Measurements from ENCODE around the gene POGK. TPM values are rescaled to one million over a fixed set of nuclear protein-coding genes. Genes with fewer than 3 reads are reported as not detected.

Gene POGK
- polyA plus RNA-seq, 1 donor (not counting 4 experiments of a cell fraction or from before 2014, with no cell fraction given) = 14.7 TPM

DNA sequence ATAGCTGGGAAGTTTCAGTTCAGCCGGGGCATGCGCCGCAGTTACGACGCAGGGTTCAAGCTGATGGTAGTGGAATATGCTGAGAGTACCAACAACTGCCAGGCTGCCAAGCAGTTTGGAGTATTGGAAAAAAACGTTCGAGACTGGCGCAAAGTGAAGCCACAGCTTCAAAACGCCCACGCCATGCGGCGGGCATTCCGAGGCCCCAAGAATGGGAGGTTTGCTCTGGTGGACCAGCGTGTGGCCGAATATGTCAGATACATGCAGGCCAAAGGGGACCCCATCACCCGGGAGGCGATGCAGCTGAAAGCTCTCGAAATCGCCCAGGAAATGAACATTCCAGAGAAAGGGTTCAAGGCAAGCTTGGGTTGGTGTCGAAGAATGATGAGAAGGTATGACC lies 9.9 kb downstream of the POGK start:
- no peaks in the 10 kb centered on the region for H3K4me1 ChIP-seq (ENCODE audit: control insufficient read depth, extremely low read depth, insufficient read depth, low read length)
- H3K36me3 ChIP-seq (ENCODE audit: control insufficient read depth in 2 of 2, extremely low read depth in 1 of 2, insufficient read depth in 2 of 2, low read length in 2 of 2) = peaks cover 55 to 71% of the 10 kb centered on the region in 2 experiments
- no peak overlapping the region for H3K9ac ChIP-seq (ENCODE audit: control insufficient read depth, extremely low read depth, insufficient read depth, low read length)
- H3K4me3 ChIP-seq (ENCODE audit: control insufficient read depth in 2 of 3, extremely low read depth in 1 of 3, insufficient read depth in 2 of 3, low read depth in 1 of 3, low read length in 3 of 3) = no peak overlapping the region
- DNase-seq (ENCODE audit: low read depth, low spot score) (no peak), FAIRE-seq (no peak)
- no peak overlapping the region for H3K27ac ChIP-seq (ENCODE audit: control insufficient read depth, insufficient read depth, low read length)
- no peak for TF ChIP-seq EZH2 (IDR thresholded peaks at IDR 0.05; ENCODE audit: low read length)
- no peak overlapping the region for H2AFZ ChIP-seq (ENCODE audit: control insufficient read depth, low read length)
- no peaks in the 10 kb centered on the region for H3K9me3 ChIP-seq (ENCODE audit: control insufficient read depth, low read depth, low read length)
- peaks cover 41% of the 10 kb centered on the region for H3K79me2 ChIP-seq (ENCODE audit: control insufficient read depth, insufficient read depth, low read length)
- no peak overlapping the region for H3K4me2 ChIP-seq (ENCODE audit: control insufficient read depth, extremely low read depth, insufficient read depth, low read depth, low read length)
- dilution Hi-C loops (cut with MboI; ENCODE audit: extremely low pct_ligation_motif_present, low sequenced_read_pairs) = no loop called here
- H4K20me1 ChIP-seq (ENCODE audit: control insufficient read depth, extremely low read depth, insufficient read depth, low read length) = peaks cover 6% of the 10 kb centered on the region
- no peaks in the 10 kb centered on the region for H3K9me1 ChIP-seq (ENCODE audit: control insufficient read depth, extremely low read depth, insufficient read depth, low read length)
- H3K27me3 ChIP-seq (ENCODE audit: control insufficient read depth, extremely low read depth, insufficient read depth, low read length) = no peaks in the 10 kb centered on the region

DNA sequence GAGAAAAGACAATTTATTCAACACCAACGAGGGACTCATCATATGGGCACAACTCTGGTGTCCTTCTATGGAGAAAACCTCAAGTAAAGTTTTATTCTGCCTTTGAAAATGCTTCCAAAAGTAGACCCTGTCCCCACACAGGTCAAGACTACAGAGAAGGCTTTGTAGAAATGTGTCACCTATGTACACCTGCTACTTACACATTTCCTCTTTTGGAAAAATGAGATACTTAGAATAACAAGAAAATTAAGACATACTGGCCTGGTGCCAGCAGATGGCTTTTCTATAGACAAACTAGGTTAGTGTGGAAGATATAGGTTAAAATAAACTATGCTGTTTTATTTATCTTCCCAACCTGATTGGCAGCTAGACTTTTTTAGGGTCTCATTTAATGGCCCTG lies 13.6 kb downstream of the POGK start:
- Histone ChIP-seq H3K27ac (ENCODE audit: control insufficient read depth, insufficient read depth, low read length) (no peak overlapping the region), H3K27me3 (ENCODE audit: control insufficient read depth, extremely low read depth, insufficient read depth, low read length) (no peaks in the 10 kb centered on the region), H4K20me1 (ENCODE audit: control insufficient read depth, extremely low read depth, insufficient read depth, low read length) (peaks cover 2% of the 10 kb centered on the region), H2AFZ (ENCODE audit: control insufficient read depth, low read length) (no peak overlapping the region), H3K4me3 (ENCODE audit: control insufficient read depth in 2 of 3, extremely low read depth in 1 of 3, insufficient read depth in 2 of 3, low read depth in 1 of 3, low read length in 3 of 3) (no peak overlapping the region), H3K4me2 (ENCODE audit: control insufficient read depth, extremely low read depth, insufficient read depth, low read depth, low read length) (no peak overlapping the region), H3K9ac (ENCODE audit: control insufficient read depth, extremely low read depth, insufficient read depth, low read length) (no peak overlapping the region), H3K36me3 (ENCODE audit: control insufficient read depth in 2 of 2, extremely low read depth in 1 of 2, insufficient read depth in 2 of 2, low read length in 2 of 2) (peaks cover 35 to 48% of the 10 kb centered on the region in 2 experiments), H3K4me1 (ENCODE audit: control insufficient read depth, extremely low read depth, insufficient read depth, low read length) (no peaks in the 10 kb centered on the region), H3K79me2 (ENCODE audit: control insufficient read depth, insufficient read depth, low read length) (peaks cover 18% of the 10 kb centered on the region), H3K9me3 (ENCODE audit: control insufficient read depth, low read depth, low read length) (no peaks in the 10 kb centered on the region), H3K9me1 (ENCODE audit: control insufficient read depth, extremely low read depth, insufficient read depth, low read length) (no peaks in the 10 kb centered on the region)
- DNase-seq (ENCODE audit: low read depth, low spot score) (no peak), FAIRE-seq (no peak)
- dilution Hi-C loops (cut with MboI; ENCODE audit: extremely low pct_ligation_motif_present, low sequenced_read_pairs) = loop anchor here (25.0 kb wide), 1 partner anchor 209 kb away; no protein-coding TSS in a partner anchor
- TF ChIP-seq EZH2 (IDR thresholded peaks at IDR 0.05; ENCODE audit: low read length) = no peak
- TF ChIP-seq, protein P1, sequence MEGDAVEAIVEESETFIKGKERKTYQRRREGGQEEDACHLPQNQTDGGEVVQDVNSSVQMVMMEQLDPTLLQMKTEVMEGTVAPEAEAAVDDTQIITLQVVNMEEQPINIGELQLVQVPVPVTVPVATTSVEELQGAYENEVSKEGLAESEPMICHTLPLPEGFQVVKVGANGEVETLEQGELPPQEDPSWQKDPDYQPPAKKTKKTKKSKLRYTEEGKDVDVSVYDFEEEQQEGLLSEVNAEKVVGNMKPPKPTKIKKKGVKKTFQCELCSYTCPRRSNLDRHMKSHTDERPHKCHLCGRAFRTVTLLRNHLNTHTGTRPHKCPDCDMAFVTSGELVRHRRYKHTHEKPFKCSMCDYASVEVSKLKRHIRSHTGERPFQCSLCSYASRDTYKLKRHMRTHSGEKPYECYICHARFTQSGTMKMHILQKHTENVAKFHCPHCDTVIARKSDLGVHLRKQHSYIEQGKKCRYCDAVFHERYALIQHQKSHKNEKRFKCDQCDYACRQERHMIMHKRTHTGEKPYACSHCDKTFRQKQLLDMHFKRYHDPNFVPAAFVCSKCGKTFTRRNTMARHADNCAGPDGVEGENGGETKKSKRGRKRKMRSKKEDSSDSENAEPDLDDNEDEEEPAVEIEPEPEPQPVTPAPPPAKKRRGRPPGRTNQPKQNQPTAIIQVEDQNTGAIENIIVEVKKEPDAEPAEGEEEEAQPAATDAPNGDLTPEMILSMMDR (optimal IDR thresholded peaks at IDR 0.05 in 1 of 3, IDR thresholded peaks at IDR 0.05 in 1 of 3, conservative IDR thresholded peaks at IDR 0.05 in 1 of 3; ENCODE audit: extremely low read depth in 1 of 3, insufficient read depth in 2 of 3, low read length in 3 of 3) = no peak

DNA sequence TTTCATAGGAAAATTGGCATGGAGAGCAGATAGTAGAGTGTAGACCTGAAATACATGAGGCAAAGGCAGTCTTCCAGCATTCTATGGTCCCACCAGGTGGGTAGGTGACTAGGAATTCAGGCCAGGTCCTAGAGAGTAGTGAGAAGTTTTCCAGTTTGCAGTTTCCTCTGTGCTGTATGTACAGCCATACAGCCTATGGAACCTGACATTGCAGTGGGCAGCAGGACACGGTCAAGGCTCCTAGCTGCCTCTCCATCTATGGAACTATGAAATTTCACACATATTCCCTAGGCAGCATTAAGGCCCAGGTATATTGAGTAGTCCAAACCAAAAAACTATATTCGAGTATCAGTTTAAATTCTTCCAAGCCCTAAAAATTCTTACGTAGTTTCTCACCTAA lies 16.3 kb downstream of the POGK start:
- Histone ChIP-seq H3K4me1 (ENCODE audit: control insufficient read depth, extremely low read depth, insufficient read depth, low read length) (no peaks in the 10 kb centered on the region), H2AFZ (ENCODE audit: control insufficient read depth, low read length) (no peak overlapping the region), H3K79me2 (ENCODE audit: control insufficient read depth, insufficient read depth, low read length) (peaks cover 3% of the 10 kb centered on the region), H3K9me3 (ENCODE audit: control insufficient read depth, low read depth, low read length) (no peaks in the 10 kb centered on the region), H3K27me3 (ENCODE audit: control insufficient read depth, extremely low read depth, insufficient read depth, low read length) (no peaks in the 10 kb centered on the region), H3K36me3 (ENCODE audit: control insufficient read depth in 2 of 2, extremely low read depth in 1 of 2, insufficient read depth in 2 of 2, low read length in 2 of 2) (peaks cover 20 to 24% of the 10 kb centered on the region in 2 experiments), H3K9me1 (ENCODE audit: control insufficient read depth, extremely low read depth, insufficient read depth, low read length) (no peaks in the 10 kb centered on the region), H3K27ac (ENCODE audit: control insufficient read depth, insufficient read depth, low read length) (no peak overlapping the region), H3K4me3 (ENCODE audit: control insufficient read depth in 2 of 3, extremely low read depth in 1 of 3, insufficient read depth in 2 of 3, low read depth in 1 of 3, low read length in 3 of 3) (no peak overlapping the region), H3K9ac (ENCODE audit: control insufficient read depth, extremely low read depth, insufficient read depth, low read length) (no peak overlapping the region), H4K20me1 (ENCODE audit: control insufficient read depth, extremely low read depth, insufficient read depth, low read length) (peaks cover 2% of the 10 kb centered on the region), H3K4me2 (ENCODE audit: control insufficient read depth, extremely low read depth, insufficient read depth, low read depth, low read length) (no peak overlapping the region)
- no peak for DNase-seq (ENCODE audit: low read depth, low spot score)
- dilution Hi-C loops (cut with MboI; ENCODE audit: extremely low pct_ligation_motif_present, low sequenced_read_pairs) = loop anchor here (25.0 kb wide), 1 partner anchor 207 kb away; no protein-coding TSS in a partner anchor
- TF ChIP-seq, protein P1 (optimal IDR thresholded peaks at IDR 0.05 in 1 of 3, IDR thresholded peaks at IDR 0.05 in 1 of 3, conservative IDR thresholded peaks at IDR 0.05 in 1 of 3; ENCODE audit: extremely low read depth in 1 of 3, insufficient read depth in 2 of 3, low read length in 3 of 3) = no peak
- TF ChIP-seq EZH2 (IDR thresholded peaks at IDR 0.05; ENCODE audit: low read length) = no peak
- no peak for FAIRE-seq

All from keratinocyte (primary cell).